Stimulated activated CD8-positive, alpha-beta memory T cell treated with anti-CD3 and anti-CD28 coated beads, Interleukin-2, amount 100 ng/mL, for 48 hours (primary cell): Measurements from ENCODE around the gene MEN1.
A peak's percentile ranks its signal among the peaks of the same experiment; 100 is the strongest.

Experiments used
- DNase-seq, 2 donors: peaks; one replicate each; pipeline ENCODE4 v3.0.0-alpha.2; 2020; ENCODE audit warnings: low read depth in 2 of 2

MEN1 gene

DNA sequence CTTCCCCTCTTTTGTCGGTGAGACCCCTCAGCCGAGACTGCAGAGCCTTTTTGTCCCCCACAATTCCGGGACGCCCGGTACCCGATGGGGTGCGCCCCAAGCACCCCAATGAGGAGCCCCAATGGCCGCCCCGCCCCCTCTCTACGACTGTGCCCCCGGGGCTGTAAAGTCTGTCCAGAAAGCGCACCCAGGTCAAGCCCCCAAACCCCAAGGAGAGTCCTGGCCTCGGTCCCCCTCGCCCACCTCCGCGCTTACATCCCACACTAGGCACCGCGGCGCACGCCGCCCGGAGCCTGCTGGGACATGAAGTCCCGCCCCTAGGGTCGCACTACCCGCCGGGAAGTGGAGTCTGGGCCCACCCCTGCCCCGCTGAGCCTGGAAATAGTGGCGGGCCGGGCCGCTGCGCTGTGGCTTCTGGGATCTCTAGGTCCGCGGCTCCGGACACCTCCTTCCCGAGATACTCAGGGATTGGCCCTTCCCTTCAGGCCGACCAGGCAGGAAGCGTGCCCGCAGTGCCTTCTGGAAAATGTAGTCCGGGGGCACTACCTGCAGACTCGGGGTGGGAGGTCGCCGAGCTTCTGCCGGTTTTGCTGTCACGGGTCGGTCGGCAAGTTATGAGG is at the start of gene MEN1:
TSS of gene MEN1 (minus strand) at position 281 of the 620 bp plus-strand sequence. CDS start 442 bp downstream, outside the sequence.
- peak; percentile 78 to 80 for DNase-seq

DNA sequence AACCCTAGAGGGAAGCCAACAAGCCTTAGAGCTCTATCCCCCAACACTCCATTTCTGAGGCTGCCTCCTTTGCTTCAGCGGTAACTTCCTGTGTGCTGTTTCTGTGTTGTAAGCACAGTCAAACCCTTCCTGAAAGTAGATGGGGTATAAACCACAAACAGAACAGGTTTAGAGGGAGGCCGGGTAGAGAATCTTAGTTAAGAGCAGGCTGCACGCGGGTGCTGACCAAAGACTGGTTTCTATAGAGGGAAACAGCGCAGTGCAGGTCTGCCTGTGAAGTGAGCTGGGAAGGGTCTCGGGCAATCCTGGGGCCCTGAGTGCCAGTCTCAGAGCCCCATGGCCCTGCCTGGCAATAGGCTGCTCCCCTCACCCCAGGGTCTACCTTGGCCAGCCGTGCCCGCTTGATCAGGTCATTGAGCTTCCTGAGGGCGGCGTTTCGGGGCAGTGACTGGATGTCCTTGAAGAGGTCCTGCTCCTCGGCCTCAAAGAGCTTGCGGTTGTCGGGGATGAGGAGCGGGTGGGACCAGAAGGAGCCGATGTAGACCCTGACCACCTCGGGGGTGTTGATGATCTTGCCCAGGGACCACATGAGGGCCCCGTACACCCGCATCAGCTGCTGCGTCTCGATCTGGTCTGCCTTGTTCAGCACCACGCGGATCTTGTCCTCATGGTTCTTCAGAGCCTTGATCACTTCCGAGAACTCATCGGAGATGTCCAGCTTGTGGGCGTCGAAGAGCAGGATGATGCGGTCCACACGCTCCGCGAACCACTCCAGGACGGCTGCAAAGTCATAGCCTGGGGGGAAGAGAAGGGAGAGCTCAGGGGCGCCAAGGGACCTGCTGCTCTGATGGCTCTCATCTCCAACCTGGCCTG is 49.4 kb upstream of the MEN1 start:
- DNase-seq, result peak; percentile 44 to 56

DNA sequence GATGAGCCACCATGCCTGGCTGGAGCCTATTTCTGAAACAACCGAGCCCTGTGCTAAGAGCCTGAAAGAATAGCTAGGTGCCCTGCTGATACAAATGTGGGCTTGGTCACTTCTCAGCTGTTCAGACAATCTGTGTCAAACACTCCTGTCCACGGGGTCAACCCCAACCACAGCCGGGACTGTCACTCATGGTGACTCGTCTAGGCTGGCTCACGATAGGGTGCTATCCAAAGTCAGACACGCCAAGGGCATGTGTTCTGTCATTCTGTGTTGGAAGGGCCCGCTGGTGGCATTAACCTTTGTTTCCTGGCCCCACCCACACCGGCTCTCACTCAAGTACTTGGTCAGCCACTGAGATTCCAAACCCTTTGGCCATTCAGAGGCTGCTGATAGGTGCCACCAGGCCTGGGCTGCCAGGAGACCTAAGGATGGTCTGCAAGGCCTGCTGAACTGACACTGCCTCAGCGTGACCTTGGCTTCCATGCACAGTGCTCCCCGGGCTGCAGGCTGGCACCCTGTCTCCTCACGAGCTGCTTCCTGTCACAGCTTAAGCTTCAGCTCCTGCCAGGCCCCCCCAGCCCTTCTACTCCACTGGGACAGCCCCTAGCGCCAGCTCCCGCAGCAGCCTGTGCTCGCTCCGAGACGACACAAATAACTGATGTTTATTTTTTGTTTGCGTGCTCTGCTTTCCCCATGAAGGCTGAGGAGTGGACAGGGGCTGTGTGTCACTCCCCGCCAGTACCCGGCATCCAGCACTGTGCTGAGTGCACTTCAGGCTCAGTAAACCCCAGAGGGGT is 48.3 kb upstream of the MEN1 start:
- DNase-seq, result peak in 1 of 2 donors; percentile 45

DNA sequence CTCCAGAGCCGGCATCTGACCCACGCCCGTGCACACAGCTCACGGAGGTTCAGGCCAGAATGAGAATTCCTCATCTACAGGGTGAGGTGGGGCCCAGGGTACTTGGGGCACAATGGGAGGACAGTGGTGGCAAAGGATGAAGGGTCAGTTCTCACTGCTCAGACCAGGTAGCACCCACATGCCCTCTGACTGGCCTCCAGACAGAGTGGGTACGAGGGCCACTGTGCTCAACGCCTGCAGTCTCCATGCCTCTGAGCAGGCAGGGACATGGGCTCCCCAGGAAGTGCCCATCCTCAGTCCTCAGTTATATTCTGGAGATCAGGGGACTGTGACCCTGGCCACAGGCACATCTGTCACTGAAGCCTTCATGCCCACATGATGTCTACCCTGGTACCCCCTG is 47.1 kb upstream of the MEN1 start:
- no peak for DNase-seq

DNA sequence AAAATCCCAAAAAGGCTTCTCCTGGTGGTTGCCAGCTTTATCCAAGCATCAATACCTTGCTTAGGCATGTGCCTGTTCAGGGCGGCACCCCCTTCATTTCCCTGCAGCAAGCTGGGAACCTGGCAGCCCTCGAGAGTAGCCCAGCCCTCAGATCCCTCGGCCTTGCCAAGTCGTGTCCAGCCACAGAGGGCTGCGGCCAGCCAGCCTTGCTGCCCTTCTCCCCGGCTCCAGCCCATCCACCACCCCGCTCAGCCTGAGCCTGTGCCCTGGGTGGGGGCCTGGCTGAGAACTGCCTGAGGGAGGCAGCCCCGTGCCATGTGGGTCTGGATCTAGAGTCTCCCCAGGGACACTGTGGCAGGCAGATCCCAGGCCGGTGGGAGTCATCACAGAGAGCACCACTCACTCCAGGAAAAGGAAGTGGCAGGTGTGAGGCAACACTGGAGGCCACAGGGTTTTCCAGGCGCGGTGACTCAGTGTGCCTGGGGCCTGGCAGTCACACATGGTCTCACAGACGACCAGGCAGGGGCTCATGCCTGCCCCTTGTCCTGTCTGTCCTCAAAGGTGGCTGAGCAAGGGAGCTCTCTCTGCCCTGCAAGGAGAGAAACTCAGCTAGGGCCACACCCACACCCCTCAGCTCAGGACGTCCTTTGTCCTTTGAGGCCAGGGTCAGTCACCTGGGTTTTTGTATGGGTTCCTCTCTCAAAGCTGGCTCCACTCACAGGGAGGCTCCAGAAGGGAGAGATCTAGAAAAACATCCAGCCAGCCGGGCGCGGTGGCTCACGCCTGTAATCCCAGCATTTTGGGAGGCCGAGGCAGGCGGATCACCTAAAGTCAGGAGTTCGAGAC is 46.3 kb upstream of the MEN1 start:
- peak; percentile 57 to 73 for DNase-seq

DNA sequence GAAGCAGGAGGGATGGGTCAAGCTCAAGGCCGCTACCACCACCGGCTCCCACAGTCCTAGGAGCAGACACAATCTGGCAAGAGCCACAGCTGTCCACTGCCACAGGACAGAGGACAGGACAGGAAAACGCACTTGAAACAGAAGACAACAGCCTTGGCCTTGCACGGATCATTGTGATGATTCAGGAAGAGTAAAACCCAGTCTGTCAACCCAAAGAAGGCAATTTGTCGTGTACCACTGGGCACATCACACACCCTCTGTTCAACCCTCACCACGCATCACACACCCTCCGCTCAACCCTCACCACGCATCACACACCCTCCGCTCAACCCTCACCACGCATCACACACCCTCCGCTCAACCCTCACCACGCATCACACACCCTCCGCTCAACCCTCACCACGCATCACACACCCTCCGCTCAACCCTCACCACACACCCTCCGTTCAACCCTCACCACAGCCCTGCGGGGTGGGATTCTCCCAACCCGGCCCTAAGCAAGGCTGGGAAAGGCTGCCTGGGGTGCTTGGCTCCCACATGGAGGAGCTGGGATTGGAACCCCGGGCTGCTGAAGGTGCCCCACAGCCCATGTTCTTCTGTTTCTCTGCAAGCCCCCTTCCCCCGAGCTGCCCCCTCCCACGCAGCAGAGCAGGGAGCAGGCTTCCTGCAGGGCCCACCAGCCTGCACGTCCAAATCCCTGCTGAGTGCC is 45.4 kb upstream of the MEN1 start:
- DNase-seq, result no peak

DNA sequence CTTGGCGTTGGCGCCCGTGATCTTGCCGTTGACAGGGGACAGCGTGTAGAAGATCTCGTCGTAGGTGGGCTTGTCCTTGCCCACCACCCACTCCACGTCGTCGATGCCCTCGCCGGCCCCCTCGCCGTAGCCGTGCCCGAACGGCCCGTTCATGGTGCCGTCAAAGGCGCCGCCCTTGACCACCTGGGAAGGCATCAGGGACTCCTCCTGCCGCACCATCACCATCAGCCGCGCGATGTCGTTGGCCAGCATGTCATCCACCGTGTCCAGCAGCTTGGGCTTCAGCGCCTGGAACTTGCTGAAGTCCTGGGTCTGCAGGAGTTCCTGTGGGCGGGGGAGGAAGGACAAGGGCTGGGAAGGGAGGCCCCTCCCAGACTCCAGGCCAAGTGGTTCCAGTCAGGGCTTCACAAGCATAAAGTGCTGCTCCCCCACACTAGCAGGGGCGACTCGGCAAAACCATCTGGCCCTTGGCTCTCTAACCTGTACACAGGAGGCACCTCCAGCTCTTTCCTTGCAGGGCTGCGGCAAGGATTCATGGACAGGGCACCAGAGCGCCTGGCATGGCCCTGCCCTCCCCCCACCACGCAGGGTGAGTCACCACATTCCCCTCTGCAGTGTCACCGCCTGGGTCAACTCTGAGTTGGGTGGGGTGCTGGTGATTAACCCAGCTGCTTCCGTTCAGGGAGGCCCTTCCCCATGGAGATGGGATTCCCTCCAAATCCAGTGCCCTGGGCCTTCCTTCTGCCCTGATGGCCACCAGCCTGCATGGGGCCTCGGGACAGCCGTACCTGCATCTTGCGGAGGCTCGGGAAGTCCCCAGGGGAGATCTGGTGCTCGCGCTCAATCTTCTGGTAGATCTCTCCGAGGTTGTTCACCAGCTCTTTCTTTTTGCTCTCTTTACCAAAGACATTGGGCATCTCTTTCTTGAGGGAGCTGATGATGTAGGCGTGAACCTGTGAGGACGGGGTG is 44.5 kb upstream of the MEN1 start:
- no peak for DNase-seq

DNA sequence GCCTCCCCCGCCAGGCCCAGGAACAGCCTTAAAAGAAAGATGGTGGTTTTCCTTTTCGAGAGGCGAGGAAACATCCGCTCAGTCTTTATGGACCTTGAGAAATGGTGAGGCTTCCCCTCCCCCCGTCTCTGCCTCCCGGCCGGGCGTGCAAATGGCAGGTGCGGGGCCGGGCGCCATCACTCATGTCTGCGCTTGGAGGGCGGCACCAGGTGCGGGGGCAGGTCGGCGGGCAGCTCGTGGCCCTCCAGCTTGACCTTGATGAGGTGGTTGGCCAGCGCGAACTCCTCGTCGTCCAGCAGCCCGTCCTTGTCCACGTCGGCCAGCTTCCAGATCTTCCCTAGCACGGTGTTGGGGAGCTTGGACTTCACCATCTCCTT is 43.8 kb upstream of the MEN1 start:
- no peak for DNase-seq

DNA sequence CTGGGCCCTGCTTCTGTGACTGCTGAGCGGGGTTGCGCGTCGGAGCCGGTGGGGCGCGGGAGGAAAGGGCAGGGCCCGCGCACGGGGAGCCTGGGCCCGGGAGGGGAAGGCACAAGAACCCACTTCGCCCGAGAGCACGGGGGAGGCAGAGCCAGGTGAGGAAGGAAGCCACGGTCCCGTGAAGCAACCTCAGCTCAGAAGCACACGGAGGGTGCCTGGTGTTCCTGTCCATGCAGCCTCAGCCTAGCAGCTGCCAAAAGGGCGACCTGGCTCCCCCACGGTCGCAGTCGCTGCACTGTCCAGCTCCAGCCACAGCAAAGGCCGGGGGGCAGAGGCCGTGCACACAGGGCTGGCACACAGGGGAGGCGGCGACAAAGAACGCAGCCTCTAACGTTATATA is 43.4 kb upstream of the MEN1 start:
- no peak for DNase-seq

DNA sequence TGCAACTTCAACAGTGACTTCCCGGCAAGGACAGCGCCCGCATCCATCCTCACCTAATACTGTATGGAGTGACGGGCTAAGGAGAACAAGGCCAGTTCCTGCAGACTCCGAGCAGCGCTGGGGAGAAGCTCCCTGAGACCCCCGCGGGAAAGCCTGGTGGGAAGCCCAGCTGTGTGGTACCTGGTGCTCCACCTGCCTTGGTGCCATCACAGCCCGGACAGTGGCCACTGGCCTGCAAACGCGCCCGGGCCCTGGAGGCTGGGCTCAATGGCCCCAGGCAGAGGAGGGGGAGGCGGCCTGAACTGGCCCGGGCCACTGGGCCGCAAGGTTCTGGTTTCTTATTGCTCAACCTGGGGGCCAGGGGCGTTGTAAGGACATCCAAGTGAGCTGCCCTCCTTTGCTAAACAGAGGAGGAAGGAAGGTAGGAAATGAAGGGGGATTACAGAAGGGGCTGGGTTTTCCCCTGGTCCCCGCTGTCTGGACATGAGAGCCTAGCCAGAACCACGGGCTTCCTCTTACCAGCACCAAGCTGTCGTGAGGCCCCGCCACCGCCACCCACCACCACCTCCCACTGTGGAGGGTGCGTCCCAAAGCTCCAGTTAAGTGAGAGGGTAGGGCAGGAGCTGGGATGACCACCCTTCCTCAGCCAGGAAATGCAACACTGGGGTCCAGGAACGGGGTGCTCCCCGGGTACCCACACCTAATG is 42.6 kb upstream of the MEN1 start:
- DNase-seq, result no peak

DNA sequence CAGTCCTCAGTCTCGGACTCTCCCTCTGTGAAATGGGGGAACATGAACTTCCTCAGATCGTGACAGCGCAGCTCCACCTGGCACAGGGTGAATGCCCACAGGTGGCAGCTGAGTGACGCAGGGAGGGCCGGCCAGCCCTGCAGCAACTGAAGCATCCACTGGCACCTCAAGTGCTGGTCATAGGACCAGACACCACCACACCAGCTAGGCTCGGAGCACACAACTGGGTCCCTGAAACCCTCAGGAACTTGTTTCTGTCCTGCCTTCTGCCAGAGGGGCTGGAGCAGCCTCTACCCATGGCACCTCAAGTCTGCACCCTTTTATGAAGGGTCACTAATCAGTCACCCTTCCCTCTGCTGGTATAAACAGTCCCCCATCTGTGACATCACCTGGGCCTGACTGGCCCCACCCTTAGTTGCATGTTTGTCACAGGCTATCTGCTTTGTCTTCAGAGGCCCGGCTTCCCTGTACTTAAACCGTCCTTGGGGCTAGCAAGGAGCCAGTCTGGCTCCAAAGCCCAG is 41.5 kb upstream of the MEN1 start:
- no peak for DNase-seq

DNA sequence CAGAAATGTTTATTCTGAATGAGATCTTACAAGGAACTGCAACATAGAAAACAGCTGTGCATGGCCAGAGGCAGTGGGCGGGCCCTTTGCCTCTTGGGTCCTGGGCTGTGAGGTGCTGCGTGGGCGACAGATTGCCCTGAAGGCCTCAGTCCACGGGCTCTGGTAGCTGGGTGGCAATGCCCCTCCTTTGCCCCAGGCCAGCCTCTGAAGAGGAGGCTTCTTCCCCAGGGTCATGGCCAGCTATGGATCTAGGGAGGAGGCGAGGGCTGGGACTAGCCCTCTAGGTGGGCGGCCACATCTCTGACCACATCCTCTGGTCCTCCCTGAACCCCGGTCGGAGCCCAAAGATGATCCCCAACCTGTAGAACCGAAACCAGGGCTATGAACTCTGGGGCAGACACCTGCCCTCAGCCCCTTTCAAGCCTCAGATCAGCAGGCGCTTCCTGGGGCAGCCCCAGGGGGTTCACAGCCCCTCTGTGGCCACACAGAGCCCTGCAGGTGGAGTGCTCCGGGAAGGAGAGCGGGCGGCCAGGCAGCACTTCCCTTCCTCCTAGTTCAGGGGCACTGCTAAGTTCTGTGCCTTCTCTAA is 40.7 kb upstream of the MEN1 start:
- DNase-seq, result peak in 1 of 2 donors; percentile 48

DNA sequence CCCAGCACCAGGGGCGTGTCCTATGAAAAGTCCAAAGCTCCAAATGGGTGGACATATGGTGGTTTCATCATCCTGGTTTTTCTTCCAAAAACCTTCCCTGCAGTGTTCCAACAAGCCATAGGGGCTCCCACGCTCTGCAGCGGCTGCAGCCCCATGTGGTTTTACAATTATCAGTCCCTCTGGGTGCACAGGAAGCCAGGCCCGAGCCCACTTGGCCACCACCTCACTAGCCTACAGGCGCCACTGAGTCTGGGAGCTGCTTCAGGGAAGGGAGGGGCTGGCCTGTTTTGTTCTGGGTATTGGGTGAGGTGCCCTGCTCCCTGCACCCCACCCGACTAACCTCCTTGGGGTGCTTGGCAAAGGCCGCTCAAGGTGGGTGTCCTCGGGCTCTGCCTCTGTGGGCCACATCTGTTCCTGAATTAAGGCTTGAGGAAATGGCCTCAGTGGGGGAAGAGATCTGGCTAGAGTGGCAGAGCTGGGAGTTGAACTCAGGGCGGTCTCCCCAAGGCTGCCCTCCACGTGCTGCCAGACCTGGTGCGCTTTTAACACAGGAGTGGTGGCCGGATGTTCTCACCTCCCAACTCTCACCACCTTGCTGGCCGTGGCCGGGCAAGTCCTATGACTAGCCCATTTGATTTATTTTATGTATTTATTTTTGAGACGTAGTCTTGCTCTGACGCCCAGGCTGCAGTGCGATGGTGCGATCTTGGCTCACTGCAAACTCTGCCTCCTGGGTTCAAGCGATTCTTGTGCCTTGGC is 39.4 kb upstream of the MEN1 start:
- DNase-seq, result no peak

DNA sequence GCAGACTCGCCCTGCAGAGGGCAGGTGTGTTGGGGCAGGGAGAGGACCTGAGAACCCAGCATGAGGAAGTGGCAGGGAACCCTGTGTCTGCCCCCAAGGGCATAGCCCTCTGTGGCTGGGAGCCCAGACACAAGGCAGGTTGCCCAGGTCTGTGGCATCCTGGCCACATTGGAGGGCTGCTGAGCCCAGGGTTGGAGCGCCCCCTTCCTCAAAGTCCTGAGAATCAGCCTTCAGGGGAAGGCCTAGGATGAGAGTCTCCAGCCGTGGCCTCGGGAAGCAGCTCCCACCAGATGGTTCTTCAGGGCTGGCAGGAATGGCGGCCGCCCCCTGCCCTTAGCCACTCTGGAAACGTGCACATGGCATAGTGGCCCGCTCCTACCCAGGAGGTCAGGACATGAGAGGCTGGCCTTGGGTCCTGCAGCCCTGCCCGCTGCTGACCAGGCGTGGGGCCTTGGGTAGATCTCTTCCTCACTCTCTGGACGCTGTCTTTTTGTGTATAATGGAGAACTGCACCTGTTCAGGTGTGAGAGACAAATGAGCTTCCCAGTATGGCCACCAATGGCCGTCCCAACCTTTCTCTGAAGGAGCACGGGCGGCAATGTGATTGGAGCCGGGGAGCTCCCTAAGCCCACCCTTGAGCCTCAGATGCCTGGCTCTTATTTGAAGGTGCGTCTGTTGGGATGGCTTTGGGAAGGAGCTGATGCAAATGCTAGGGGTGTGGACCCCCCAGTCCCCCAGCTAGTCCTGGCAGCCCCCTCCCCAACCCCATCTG is 38.7 kb upstream of the MEN1 start:
- DNase-seq, result no peak

DNA sequence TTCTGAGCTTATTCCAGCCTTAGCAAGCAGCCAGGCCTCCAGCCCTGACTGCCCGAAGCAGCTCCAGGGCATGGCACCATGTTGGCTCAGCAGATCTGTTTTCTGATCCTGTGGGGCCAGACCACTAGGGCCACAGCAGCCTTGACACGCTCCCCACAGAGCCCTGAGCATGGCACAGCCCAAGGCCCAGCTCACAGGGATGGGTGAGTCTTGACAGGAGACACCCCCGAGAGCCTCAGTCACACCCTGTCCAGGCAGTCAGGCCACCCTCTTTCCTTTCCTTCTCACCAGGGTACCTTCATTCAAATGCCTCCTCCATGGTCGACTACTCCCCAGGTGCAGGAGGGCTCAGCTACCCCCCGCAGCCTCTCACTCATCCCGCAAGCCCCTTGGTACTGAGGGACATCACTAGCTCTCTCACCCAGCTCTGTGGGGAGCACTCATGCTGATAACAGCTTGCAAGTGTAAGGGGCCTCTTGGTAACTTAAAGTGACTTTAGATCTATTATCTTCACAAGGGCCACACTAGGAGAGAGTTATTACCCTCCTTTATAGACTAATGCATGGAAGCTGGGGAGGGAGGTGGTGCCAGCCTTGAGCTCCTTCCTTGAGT is 38.0 kb upstream of the MEN1 start:
- DNase-seq, result no peak

DNA sequence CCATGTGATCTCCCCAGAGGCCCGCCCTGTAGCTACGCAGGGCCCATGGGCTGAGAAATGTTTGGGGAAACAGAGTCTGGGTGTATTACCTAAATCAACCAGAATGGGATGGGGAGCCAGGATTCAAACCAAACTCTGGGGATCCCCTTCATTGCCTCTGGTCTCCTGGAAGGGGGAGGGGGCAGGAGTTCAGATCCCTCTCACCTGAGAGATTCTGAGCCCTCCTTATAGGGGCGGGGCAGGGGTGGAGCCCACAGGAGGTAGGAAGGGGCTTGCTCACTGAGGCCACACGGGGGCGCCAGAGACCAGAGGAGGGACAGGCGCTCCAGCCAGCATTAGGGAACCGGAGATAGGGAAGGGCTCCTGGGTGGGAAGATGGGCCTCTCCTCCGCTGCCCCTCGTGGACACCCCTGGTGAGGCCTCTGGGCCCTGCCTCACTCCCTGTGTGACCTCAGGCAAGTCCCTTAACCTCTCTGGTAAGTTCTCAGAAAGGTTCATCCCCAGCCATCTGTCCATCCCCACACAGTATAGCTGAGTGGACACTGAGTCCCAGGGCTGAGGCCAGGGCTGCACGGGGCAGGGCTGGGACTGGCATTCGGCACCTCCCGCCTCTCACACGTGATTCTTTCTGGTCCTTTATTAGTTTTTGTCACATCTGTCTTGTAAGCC is 36.8 kb upstream of the MEN1 start:
- peak; percentile 92 for DNase-seq
